ENCODE measurements around the gene ZFAND2B.

Gene ZFAND2B

DNA sequence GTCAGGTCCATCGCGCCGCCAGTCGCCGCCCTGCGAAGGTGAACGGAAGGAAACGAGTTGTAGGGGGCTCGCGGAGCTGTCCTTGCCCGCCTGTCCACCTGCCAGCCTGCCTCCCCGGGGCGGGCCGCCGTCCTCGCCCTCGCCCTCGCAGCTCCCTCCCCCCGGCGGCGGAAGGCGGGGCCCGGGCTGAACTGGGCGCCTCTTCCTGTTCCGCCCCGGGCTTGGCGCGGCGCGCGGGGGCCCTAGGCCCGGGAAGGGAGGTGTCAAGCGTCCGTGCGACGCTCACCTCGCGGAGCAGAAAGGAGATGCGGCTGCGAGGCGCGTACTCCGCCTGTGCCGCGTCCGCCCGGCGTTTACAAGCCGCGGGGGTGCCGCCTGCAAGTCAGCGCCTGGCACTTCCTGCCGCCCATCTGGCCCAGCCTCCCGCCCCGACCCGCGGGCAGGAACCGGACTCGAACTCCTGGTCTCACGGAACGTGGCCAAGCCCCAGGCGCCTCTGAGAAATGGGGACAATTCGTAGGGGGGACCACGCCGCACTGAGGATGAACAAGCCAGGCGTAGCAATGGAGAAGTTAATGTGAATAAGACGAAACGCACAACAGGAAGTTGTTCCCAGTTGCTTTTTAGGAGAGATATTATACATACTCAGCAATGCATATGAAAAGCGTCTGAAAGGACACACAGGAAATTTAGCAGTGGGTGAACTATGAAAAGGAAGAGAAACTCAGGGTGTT is 29.6 kb upstream of the ZFAND2B start, which contains the start of gene CNPPD1:
Gene CNPPD1, minus strand, starts transcription at position 108 of the 734 bp plus-strand sequence. Its CDS starts 97 bp downstream, at position 11.
- no peaks in the 10 kb centered on the region for H3K27me3 ChIP-seq (ENCODE audit: insufficient read depth, low read length)
- peak within 1 kb of the TSS; percentile 93 for H3K27ac ChIP-seq (ENCODE audit: low read depth, low read length)
- H3K36me3 ChIP-seq (ENCODE audit: insufficient read depth, low read length) = no peaks in the 10 kb centered on the region
- peak within 1 kb of the TSS; percentile 88 for H3K4me3 ChIP-seq (ENCODE audit: low read depth, low read length)
- peak within 1 kb of the TSS; percentile 89 for H2AFZ ChIP-seq (ENCODE audit: low read length, unreplicated experiment)
- H3K79me2 ChIP-seq (ENCODE audit: control insufficient read depth, insufficient read depth, low read length, unreplicated experiment) = peaks cover 33% of the 10 kb centered on the region
- H3K4me1 ChIP-seq (ENCODE audit: control insufficient read depth, insufficient read depth, low read length, unreplicated experiment) = peaks cover 19% of the 10 kb centered on the region

GRCh38 chr2:219177552-219178376 is 28.8 kb upstream of the ZFAND2B start, which contains the start of gene RETREG2:
Gene RETREG2, plus strand, starts transcription at chr2:219178275. Its CDS starts 78 bp downstream, at chr2:219178353.
- H3K36me3 ChIP-seq (ENCODE audit: insufficient read depth, low read length) = no peaks in the 10 kb centered on the region; the same call in 1 of the 2 replicates
- H3K27ac ChIP-seq (ENCODE audit: low read depth, low read length) = peak within 1 kb of the TSS; percentile 93
- peak within 1 kb of the TSS; percentile 88 for H3K4me3 ChIP-seq (ENCODE audit: low read depth, low read length)
- H3K27me3 ChIP-seq (ENCODE audit: insufficient read depth, low read length) = no peaks in the 10 kb centered on the region
- peaks cover 19% of the 10 kb centered on the region for H3K4me1 ChIP-seq (ENCODE audit: control insufficient read depth, insufficient read depth, low read length, unreplicated experiment)
- peaks cover 33% of the 10 kb centered on the region for H3K79me2 ChIP-seq (ENCODE audit: control insufficient read depth, insufficient read depth, low read length, unreplicated experiment)
- H2AFZ ChIP-seq (ENCODE audit: low read length, unreplicated experiment) = peak within 1 kb of the TSS; percentile 89

DNA sequence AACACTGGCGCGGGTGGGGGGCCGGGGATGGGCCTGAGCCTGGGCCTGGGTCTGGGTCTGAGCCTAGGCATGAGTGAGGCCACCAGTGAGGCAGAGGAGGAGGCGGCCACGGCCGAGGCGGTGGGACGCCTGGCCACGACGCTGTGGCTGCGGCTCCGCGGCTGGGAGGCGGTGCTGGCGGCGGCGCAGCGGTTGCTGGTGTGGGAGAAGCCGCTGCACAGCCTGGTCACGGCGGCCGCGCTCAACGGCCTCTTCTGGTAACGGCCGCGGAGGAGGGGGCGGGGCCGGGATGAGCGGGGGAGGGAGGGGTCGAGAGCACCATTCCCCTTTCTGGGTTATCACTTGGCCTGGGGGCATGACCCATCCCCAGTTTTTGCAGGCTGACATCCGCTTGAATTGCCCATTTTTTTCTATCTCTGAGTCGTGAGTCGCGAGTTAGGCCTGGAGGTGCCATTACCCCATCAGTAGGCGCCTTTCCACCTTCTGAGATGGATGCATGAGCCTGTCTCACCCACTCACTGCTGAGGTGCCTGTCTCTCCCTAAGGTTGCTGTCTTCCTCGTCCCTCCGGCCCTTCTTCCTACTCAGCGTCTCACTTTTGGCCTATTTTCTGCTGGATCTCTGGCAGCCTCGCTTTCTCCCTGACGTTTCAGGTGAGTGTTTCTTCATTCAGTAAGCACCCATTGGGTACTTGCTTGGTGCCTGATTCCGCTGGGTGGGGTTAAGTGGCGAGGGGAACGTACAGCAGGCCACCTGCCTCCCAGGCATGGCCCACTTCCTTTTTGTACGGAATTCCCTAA is 28.0 kb upstream of the ZFAND2B start:
- H3K79me2 ChIP-seq (ENCODE audit: control insufficient read depth, insufficient read depth, low read length, unreplicated experiment) = peaks cover 33% of the 10 kb centered on the region
- H3K4me1 ChIP-seq (ENCODE audit: control insufficient read depth, insufficient read depth, low read length, unreplicated experiment) = peaks cover 19% of the 10 kb centered on the region
- peak overlapping the region; percentile 48 for H2AFZ ChIP-seq (ENCODE audit: low read length, unreplicated experiment)
- no peaks in the 10 kb centered on the region for H3K27me3 ChIP-seq (ENCODE audit: insufficient read depth, low read length)
- peak overlapping the region; percentile 93; the same call in 1 of the 2 replicates for H3K27ac ChIP-seq (ENCODE audit: low read depth, low read length)
- H3K4me3 ChIP-seq (ENCODE audit: low read depth, low read length) = peak overlapping the region; percentile 88
- H3K36me3 ChIP-seq (ENCODE audit: insufficient read depth, low read length) = no peaks in the 10 kb centered on the region; the same call in 1 of the 2 replicates

DNA sequence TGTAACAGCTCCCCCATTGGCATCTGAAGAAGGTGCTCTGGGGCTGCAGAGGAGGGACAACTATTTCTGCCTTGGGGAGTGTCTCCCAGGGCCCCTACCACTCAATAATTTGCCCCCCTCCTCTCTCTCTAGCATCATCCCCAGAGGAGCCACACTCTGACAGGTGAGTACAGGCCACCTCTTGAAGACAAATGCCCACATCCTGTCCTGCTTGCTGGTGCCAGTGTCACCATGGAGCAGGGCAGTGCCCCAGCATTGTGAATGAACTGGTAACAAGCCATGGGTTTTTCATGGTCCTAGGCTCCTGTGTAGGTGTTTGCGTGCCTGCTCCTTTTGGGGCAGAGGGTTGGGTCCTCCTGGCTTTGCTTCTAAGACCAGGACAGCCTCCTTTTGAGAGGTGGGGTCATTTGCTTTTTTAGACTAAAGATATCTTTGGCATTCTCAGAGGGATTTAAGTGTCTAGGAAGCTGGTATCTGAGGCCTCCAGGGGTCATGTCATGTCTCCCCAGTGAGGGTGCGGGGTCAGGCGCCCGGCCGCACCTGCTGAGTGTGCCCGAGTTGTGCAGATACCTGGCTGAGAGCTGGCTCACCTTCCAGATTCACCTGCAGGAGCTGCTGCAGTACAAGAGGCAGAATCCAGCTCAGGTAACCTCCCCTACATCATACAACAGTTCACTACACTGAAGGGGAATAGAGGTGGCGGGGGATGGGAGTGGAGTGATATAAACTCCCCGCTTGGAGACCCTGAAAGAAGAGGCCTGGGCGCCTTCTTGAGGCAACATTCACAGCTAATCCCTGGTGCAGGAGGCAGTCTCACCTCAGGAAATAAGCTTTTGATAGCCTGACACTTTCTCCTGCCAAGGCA is 26.7 kb upstream of the ZFAND2B start:
- H3K36me3 ChIP-seq (ENCODE audit: insufficient read depth, low read length) = no peaks in the 10 kb centered on the region; the same call in 1 of the 2 replicates
- peaks cover 29% of the 10 kb centered on the region for H3K79me2 ChIP-seq (ENCODE audit: control insufficient read depth, insufficient read depth, low read length, unreplicated experiment)
- H3K4me3 ChIP-seq (ENCODE audit: low read depth, low read length) = peak overlapping the region; percentile 88
- H3K4me1 ChIP-seq (ENCODE audit: control insufficient read depth, insufficient read depth, low read length, unreplicated experiment) = peaks cover 16% of the 10 kb centered on the region
- H3K27ac ChIP-seq (ENCODE audit: low read depth, low read length) = no peak overlapping the region
- H3K27me3 ChIP-seq (ENCODE audit: insufficient read depth, low read length) = no peaks in the 10 kb centered on the region
- no peak overlapping the region for H2AFZ ChIP-seq (ENCODE audit: low read length, unreplicated experiment)

GRCh38 chr2:219180961-219181360 is 25.6 kb upstream of the ZFAND2B start:
- peaks cover 23% of the 10 kb centered on the region for H3K79me2 ChIP-seq (ENCODE audit: control insufficient read depth, insufficient read depth, low read length, unreplicated experiment)
- no peaks in the 10 kb centered on the region for H3K27me3 ChIP-seq (ENCODE audit: insufficient read depth, low read length)
- no peak overlapping the region for H3K4me3 ChIP-seq (ENCODE audit: low read depth, low read length)
- H3K27ac ChIP-seq (ENCODE audit: low read depth, low read length) = no peak overlapping the region
- peaks cover 9% of the 10 kb centered on the region for H3K4me1 ChIP-seq (ENCODE audit: control insufficient read depth, insufficient read depth, low read length, unreplicated experiment)
- H3K36me3 ChIP-seq (ENCODE audit: insufficient read depth, low read length) = no peaks in the 10 kb centered on the region; the same call in none of the 2 replicates
- no peak overlapping the region for H2AFZ ChIP-seq (ENCODE audit: low read length, unreplicated experiment)

DNA sequence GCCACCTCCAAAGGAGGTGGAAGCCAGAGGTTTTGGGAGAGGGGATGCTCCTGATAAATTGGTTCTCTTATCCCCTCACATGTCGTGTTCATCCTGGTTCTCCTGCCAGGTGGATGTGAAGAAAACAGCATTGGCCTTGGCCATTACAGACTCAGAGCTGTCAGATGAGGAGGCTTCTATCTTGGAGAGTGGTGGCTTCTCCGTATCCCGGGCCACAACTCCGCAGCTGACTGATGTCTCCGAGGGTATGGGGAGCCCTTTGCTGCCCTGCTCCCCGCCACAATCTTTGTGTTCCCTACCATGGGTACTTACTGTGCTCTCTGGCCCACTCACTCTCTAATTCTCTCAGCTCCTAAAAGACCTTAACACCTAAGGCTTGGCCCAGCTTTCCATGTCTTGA is 25.1 kb upstream of the ZFAND2B start:
- Histone ChIP-seq H3K4me3 (ENCODE audit: low read depth, low read length) (no peak overlapping the region), H3K27me3 (ENCODE audit: insufficient read depth, low read length) (no peaks in the 10 kb centered on the region), H2AFZ (ENCODE audit: low read length, unreplicated experiment) (no peak overlapping the region), H3K79me2 (ENCODE audit: control insufficient read depth, insufficient read depth, low read length, unreplicated experiment) (peaks cover 21% of the 10 kb centered on the region), H3K4me1 (ENCODE audit: control insufficient read depth, insufficient read depth, low read length, unreplicated experiment) (peaks cover 8% of the 10 kb centered on the region), H3K27ac (ENCODE audit: low read depth, low read length) (no peak overlapping the region), H3K36me3 (ENCODE audit: insufficient read depth, low read length) (no peaks in the 10 kb centered on the region; the same call in none of the 2 replicates)

DNA sequence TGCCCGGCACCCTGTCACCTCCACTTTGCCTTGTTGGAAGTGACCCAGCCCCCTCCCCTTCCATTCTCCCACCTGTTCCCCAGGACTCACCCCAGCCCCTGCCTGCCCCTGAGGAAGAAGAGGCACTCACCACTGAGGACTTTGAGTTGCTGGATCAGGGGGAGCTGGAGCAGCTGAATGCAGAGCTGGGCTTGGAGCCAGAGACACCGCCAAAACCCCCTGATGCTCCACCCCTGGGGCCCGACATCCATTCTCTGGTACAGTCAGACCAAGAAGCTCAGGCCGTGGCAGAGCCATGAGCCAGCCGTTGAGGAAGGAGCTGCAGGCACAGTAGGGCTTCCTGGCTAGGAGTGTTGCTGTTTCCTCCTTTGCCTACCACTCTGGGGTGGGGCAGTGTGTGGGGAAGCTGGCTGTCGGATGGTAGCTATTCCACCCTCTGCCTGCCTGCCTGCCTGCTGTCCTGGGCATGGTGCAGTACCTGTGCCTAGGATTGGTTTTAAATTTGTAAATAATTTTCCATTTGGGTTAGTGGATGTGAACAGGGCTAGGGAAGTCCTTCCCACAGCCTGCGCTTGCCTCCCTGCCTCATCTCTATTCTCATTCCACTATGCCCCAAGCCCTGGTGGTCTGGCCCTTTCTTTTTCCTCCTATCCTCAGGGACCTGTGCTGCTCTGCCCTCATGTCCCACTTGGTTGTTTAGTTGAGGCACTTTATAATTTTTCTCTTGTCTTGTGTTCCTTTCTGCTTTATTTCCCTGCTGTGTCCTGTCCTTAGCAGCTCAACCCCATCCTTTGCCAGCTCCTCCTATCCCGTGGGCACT is 24.0 kb upstream of the ZFAND2B start:
- no peak overlapping the region for H2AFZ ChIP-seq (ENCODE audit: low read length, unreplicated experiment)

DNA sequence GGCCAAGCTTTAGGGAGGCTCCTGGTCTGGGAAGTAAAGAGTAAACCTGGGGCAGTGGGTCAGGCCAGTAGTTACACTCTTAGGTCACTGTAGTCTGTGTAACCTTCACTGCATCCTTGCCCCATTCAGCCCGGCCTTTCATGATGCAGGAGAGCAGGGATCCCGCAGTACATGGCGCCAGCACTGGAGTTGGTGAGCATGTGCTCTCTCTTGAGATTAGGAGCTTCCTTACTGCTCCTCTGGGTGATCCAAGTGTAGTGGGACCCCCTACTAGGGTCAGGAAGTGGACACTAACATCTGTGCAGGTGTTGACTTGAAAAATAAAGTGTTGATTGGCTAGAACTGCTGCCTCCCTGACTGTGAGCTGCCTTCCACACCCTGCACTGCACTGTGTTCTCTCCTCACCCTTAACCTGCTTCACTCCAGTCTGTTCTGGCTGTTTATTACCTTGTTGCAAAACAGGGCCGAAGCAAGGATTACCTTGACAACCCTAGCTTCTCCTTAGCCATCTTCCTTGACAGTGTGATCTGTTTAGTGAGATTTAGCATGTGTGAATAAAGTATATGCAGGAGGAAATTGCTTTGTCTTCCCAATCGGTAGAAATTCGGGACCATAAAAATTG is 23.3 kb upstream of the ZFAND2B start:
- no peak overlapping the region for H3K27ac ChIP-seq (ENCODE audit: low read depth, low read length)

More for the DNA sequence above, 24.0 kb upstream of the ZFAND2B start:
- Histone ChIP-seq H3K27me3 (ENCODE audit: insufficient read depth, low read length) (no peaks in the 10 kb centered on the region), H3K36me3 (ENCODE audit: insufficient read depth, low read length) (no peaks in the 10 kb centered on the region; the same call in none of the 2 replicates), H3K27ac (ENCODE audit: low read depth, low read length) (no peak overlapping the region), H3K4me3 (ENCODE audit: low read depth, low read length) (no peak overlapping the region), H3K4me1 (ENCODE audit: control insufficient read depth, insufficient read depth, low read length, unreplicated experiment) (peaks cover 8% of the 10 kb centered on the region), H3K79me2 (ENCODE audit: control insufficient read depth, insufficient read depth, low read length, unreplicated experiment) (peaks cover 21% of the 10 kb centered on the region)

GRCh38 chr2:219184121-219184520 is 22.5 kb upstream of the ZFAND2B start:
- no peak overlapping the region for H3K4me3 ChIP-seq (ENCODE audit: low read depth, low read length)
- H3K27ac ChIP-seq (ENCODE audit: low read depth, low read length) = no peak overlapping the region
- no peaks in the 10 kb centered on the region; the same call in none of the 2 replicates for H3K36me3 ChIP-seq (ENCODE audit: insufficient read depth, low read length)

More for the DNA sequence above, 23.3 kb upstream of the ZFAND2B start:
- Histone ChIP-seq H2AFZ (ENCODE audit: low read length, unreplicated experiment) (no peak overlapping the region), H3K27me3 (ENCODE audit: insufficient read depth, low read length) (no peaks in the 10 kb centered on the region), H3K4me1 (ENCODE audit: control insufficient read depth, insufficient read depth, low read length, unreplicated experiment) (peaks cover 8% of the 10 kb centered on the region), H3K36me3 (ENCODE audit: insufficient read depth, low read length) (no peaks in the 10 kb centered on the region; the same call in none of the 2 replicates), H3K4me3 (ENCODE audit: low read depth, low read length) (no peak overlapping the region), H3K79me2 (ENCODE audit: control insufficient read depth, insufficient read depth, low read length, unreplicated experiment) (peaks cover 21% of the 10 kb centered on the region)

More at GRCh38 chr2:219184121-219184520, 22.5 kb upstream of the ZFAND2B start:
- H3K79me2 ChIP-seq (ENCODE audit: control insufficient read depth, insufficient read depth, low read length, unreplicated experiment) = peaks cover 14% of the 10 kb centered on the region
- no peaks in the 10 kb centered on the region for H3K27me3 ChIP-seq (ENCODE audit: insufficient read depth, low read length)
- H2AFZ ChIP-seq (ENCODE audit: low read length, unreplicated experiment) = no peak overlapping the region
- peaks cover 6% of the 10 kb centered on the region for H3K4me1 ChIP-seq (ENCODE audit: control insufficient read depth, insufficient read depth, low read length, unreplicated experiment)
